ENCODE measurements around the gene CTAGE8.
"Not testable (repeated sequence)": the region's sequence is repeated elsewhere in the genome, so short reads cannot be mapped to it uniquely, and the experiment has no call there.

CTAGE8 gene

GRCh38 chr7:144269188-144269587 is at the start of gene CTAGE8:
TSS of gene CTAGE8 (minus strand) at chr7:144269288. CDS start at chr7:144269250, 38 bp downstream.
- in situ Hi-C loops (cut with MboI; ENCODE audit: low sequenced_read_pairs, unreplicated experiment); DNase-seq (ENCODE audit: low spot score): not testable (repeated sequence)

GRCh38 chr7:144317537-144317936 is 48.4 kb upstream of the CTAGE8 start:
- DNase-seq (ENCODE audit: low spot score); in situ Hi-C loops (cut with MboI; ENCODE audit: low sequenced_read_pairs, unreplicated experiment): not testable (repeated sequence)

GRCh38 chr7:144311872-144312469 is 42.9 kb upstream of the CTAGE8 start, which contains the start of gene OR2A1:
TSS of gene OR2A1 (plus strand) at chr7:144312419. CDS start at chr7:144318125, 5,706 bp downstream.
- in situ Hi-C loops (cut with MboI; ENCODE audit: low sequenced_read_pairs, unreplicated experiment); DNase-seq (ENCODE audit: low spot score): not testable (repeated sequence)

GRCh38 chr7:144311218-144311617 is 42.1 kb upstream of the CTAGE8 start:
- in situ Hi-C loops (cut with MboI; ENCODE audit: low sequenced_read_pairs, unreplicated experiment); DNase-seq (ENCODE audit: low spot score): not testable (repeated sequence)

GRCh38 chr7:144309702-144310101 is 40.6 kb upstream of the CTAGE8 start:
- DNase-seq (ENCODE audit: low spot score); in situ Hi-C loops (cut with MboI; ENCODE audit: low sequenced_read_pairs, unreplicated experiment): not testable (repeated sequence)

GRCh38 chr7:144305156-144305555 is 36.1 kb upstream of the CTAGE8 start:
- DNase-seq (ENCODE audit: low spot score); in situ Hi-C loops (cut with MboI; ENCODE audit: low sequenced_read_pairs, unreplicated experiment): not testable (repeated sequence)

GRCh38 chr7:144303607-144304006 is 34.5 kb upstream of the CTAGE8 start:
- DNase-seq (ENCODE audit: low spot score); in situ Hi-C loops (cut with MboI; ENCODE audit: low sequenced_read_pairs, unreplicated experiment): not testable (repeated sequence)

GRCh38 chr7:144302578-144303303 is 33.7 kb upstream of the CTAGE8 start:
- in situ Hi-C loops (cut with MboI; ENCODE audit: low sequenced_read_pairs, unreplicated experiment); DNase-seq (ENCODE audit: low spot score): not testable (repeated sequence)

- in situ Hi-C loops (cut with MboI; ENCODE audit: low sequenced_read_pairs, unreplicated experiment); DNase-seq (ENCODE audit: low spot score): not testable (repeated sequence)
These were observed 24.9 kb upstream of the CTAGE8 start for GRCh38 chr7:144293794-144294499.

GRCh38 chr7:144292384-144293161 is 23.5 kb upstream of the CTAGE8 start:
- DNase-seq (ENCODE audit: low spot score); in situ Hi-C loops (cut with MboI; ENCODE audit: low sequenced_read_pairs, unreplicated experiment): not testable (repeated sequence)

GRCh38 chr7:144291607-144292006 is 22.5 kb upstream of the CTAGE8 start:
- in situ Hi-C loops (cut with MboI; ENCODE audit: low sequenced_read_pairs, unreplicated experiment); DNase-seq (ENCODE audit: low spot score): not testable (repeated sequence)

GRCh38 chr7:144287171-144287784 is 18.2 kb upstream of the CTAGE8 start:
- DNase-seq (ENCODE audit: low spot score); in situ Hi-C loops (cut with MboI; ENCODE audit: low sequenced_read_pairs, unreplicated experiment): not testable (repeated sequence)

- in situ Hi-C loops (cut with MboI; ENCODE audit: low sequenced_read_pairs, unreplicated experiment); DNase-seq (ENCODE audit: low spot score): not testable (repeated sequence)
These were observed 14.6 kb upstream of the CTAGE8 start for GRCh38 chr7:144283716-144284115.

GRCh38 chr7:144282490-144282889 is 13.4 kb upstream of the CTAGE8 start:
- in situ Hi-C loops (cut with MboI; ENCODE audit: low sequenced_read_pairs, unreplicated experiment); DNase-seq (ENCODE audit: low spot score): not testable (repeated sequence)

GRCh38 chr7:144281981-144282380 is 12.9 kb upstream of the CTAGE8 start:
- DNase-seq (ENCODE audit: low spot score); in situ Hi-C loops (cut with MboI; ENCODE audit: low sequenced_read_pairs, unreplicated experiment): not testable (repeated sequence)

- in situ Hi-C loops (cut with MboI; ENCODE audit: low sequenced_read_pairs, unreplicated experiment), result not testable (repeated sequence)
These were observed 10.9 kb upstream of the CTAGE8 start for GRCh38 chr7:144280010-144280409.

GRCh38 chr7:144275281-144275680 is 6.2 kb upstream of the CTAGE8 start:
- in situ Hi-C loops (cut with MboI; ENCODE audit: low sequenced_read_pairs, unreplicated experiment); DNase-seq (ENCODE audit: low spot score): not testable (repeated sequence)

More at GRCh38 chr7:144280010-144280409, 10.9 kb upstream of the CTAGE8 start:
- DNase-seq (ENCODE audit: low spot score), result not testable (repeated sequence)

GRCh38 chr7:144264692-144265091 is 4.4 kb downstream of the CTAGE8 start, which contains the start of gene OR2A7:
TSS of gene OR2A7 (minus strand) at chr7:144264792. CDS start at chr7:144259628, 5,164 bp downstream.
- in situ Hi-C loops (cut with MboI; ENCODE audit: low sequenced_read_pairs, unreplicated experiment), result not testable (repeated sequence)

More at GRCh38 chr7:144264692-144265091, 4.4 kb downstream of the CTAGE8 start, which contains the start of gene OR2A7:
- not testable (repeated sequence) for DNase-seq (ENCODE audit: low spot score)
